H1 (cell line): Measurements from ENCODE around the gene TRAF5.

Experiments used
- CEBPB ChIP-seq: IDR thresholded peaks from 2 replicates; pipeline ENCODE4 v1.6.1; 2012; ENCODE audit warnings: low read depth, low read length
- EGR1 ChIP-seq: IDR thresholded peaks from 2 replicates; pipeline ENCODE4 v1.6.1; 2011; ENCODE audit warnings: low read depth, low read length, borderline replicate concordance
- EZH2 ChIP-seq: fragments of 200-600 bp; sonication (generic); IDR thresholded peaks from 2 replicates; pipeline ENCODE4 v1.7.1; 2012; ENCODE audit warnings: low read depth, mild to moderate bottlenecking, moderate library complexity, low read length, inconsistent platforms; ENCODE audit not compliant: severe bottlenecking
- POLR2A ChIP-seq, 2 experiments: IDR thresholded peaks; 1 replicate in 1 of 2; 2 replicates in 1 of 2; pipeline ENCODE4 v1.6.1; 2011; ENCODE audit warnings: low read depth in 2 of 2, low read length in 2 of 2, mild to moderate bottlenecking in 2 of 2; ENCODE audit errors: control extremely low read depth in 1 of 2
- RAD21 ChIP-seq, 2 experiments: IDR thresholded peaks in 1 of 2; conservative IDR thresholded peaks in 1 of 2; 2 replicates each; pipeline ENCODE4 v1.6.1; 2011; ENCODE audit warnings: low read depth in 2 of 2, low read length in 2 of 2, improper control_type of control experiment in 1 of 2, inconsistent platforms in 1 of 2, mild to moderate bottlenecking in 1 of 2, moderate library complexity in 1 of 2
- SIRT6 ChIP-seq: IDR thresholded peaks from one replicate; pipeline ENCODE4 v1.7.1; 2012; ENCODE audit warnings: low read length, inconsistent platforms
- TCF12 ChIP-seq: IDR thresholded peaks from 2 replicates; pipeline ENCODE4 v1.6.1; 2011; ENCODE audit warnings: low read depth, mild to moderate bottlenecking, low read length
- TF ChIP-seq, protein P1 (sequence below): IDR thresholded peaks from 2 replicates; pipeline ENCODE4 v1.6.1; 2012; ENCODE audit warnings: low read length, inconsistent platforms
- TF ChIP-seq, protein P2 (sequence below), 3 experiments: IDR thresholded peaks; 1 replicate in 2 of 3; 2 replicates in 1 of 3; pipeline versions ENCODE4 v1.5.1 to v1.6.1; 2011; ENCODE audit warnings: low read length in 3 of 3, mild to moderate bottlenecking in 3 of 3, inconsistent platforms in 2 of 3, low read depth in 1 of 3, moderate library complexity in 1 of 3; ENCODE audit not compliant: insufficient read depth in 1 of 3; ENCODE audit errors: control extremely low read depth in 1 of 3

DNA sequence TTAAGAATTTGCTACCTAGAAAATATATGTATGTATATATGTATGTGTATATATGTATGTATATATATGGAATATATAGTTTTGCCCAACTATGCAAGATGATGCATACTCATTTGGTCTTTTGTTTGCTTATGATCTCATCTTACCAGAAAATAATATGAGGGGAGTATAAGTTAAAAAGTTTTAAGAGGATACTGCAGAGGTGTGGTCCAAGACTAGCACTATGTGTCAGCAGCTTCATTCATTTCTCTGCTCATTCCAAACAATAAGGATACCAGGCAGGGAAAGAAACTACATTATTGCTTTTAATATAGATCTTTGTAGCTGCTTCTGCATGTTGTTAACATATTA lies 44.6 kb upstream of the TRAF5 start:
- TF ChIP-seq, protein P1, sequence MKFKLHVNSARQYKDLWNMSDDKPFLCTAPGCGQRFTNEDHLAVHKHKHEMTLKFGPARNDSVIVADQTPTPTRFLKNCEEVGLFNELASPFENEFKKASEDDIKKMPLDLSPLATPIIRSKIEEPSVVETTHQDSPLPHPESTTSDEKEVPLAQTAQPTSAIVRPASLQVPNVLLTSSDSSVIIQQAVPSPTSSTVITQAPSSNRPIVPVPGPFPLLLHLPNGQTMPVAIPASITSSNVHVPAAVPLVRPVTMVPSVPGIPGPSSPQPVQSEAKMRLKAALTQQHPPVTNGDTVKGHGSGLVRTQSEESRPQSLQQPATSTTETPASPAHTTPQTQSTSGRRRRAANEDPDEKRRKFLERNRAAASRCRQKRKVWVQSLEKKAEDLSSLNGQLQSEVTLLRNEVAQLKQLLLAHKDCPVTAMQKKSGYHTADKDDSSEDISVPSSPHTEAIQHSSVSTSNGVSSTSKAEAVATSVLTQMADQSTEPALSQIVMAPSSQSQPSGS: no peak
- TF ChIP-seq, protein P2, sequence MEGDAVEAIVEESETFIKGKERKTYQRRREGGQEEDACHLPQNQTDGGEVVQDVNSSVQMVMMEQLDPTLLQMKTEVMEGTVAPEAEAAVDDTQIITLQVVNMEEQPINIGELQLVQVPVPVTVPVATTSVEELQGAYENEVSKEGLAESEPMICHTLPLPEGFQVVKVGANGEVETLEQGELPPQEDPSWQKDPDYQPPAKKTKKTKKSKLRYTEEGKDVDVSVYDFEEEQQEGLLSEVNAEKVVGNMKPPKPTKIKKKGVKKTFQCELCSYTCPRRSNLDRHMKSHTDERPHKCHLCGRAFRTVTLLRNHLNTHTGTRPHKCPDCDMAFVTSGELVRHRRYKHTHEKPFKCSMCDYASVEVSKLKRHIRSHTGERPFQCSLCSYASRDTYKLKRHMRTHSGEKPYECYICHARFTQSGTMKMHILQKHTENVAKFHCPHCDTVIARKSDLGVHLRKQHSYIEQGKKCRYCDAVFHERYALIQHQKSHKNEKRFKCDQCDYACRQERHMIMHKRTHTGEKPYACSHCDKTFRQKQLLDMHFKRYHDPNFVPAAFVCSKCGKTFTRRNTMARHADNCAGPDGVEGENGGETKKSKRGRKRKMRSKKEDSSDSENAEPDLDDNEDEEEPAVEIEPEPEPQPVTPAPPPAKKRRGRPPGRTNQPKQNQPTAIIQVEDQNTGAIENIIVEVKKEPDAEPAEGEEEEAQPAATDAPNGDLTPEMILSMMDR (IDR thresholded peaks at IDR 0.05; ENCODE audit: control extremely low read depth in 1 of 3, insufficient read depth in 1 of 3, low read depth in 1 of 3, low read length in 3 of 3): no peak
- TF ChIP-seq RAD21 (IDR thresholded peaks at IDR 0.05 in 1 of 2, conservative IDR thresholded peaks at IDR 0.05 in 1 of 2; ENCODE audit: low read depth in 2 of 2, low read length in 2 of 2) (no peak), EGR1 (no peak), POLR2A (IDR thresholded peaks at IDR 0.05; ENCODE audit: control extremely low read depth in 1 of 2, low read depth in 2 of 2, low read length in 2 of 2) (no peak), TCF12 (no peak), CEBPB (no peak), EZH2 (no peak), SIRT6 (no peak)
